Progenitor cell of endocrine pancreas (in vitro differentiated cells): ENCODE measurements around the gene MAST4. TPM values are rescaled to one million over a fixed set of nuclear protein-coding genes. Genes with fewer than 3 reads are reported as not detected.

Experiments used
- DNase-seq: peaks from one replicate; pipeline ENCODE4 v3.0.0; 2021; ENCODE audit warnings: low spot score; ENCODE audit not compliant: unreplicated experiment
- H3K27ac Mint-ChIP-seq: 2 replicates; pipeline ENCODE4 v1.8.0; 2021; ENCODE audit warnings: mild to moderate bottlenecking, moderate library complexity, mixed read lengths
- H3K27me3 Mint-ChIP-seq: 2 replicates; pipeline ENCODE4 v1.8.0; 2021; ENCODE audit warnings: mixed read lengths
- H3K36me3 Mint-ChIP-seq: 2 replicates; pipeline ENCODE4 v1.8.0; 2022; ENCODE audit warnings: mixed read lengths; ENCODE audit not compliant: insufficient read depth
- H3K4me1 Mint-ChIP-seq: 2 replicates; pipeline ENCODE4 v1.8.0; 2021; ENCODE audit warnings: low read depth, mixed read lengths
- H3K4me3 Mint-ChIP-seq: 2 replicates; pipeline ENCODE4 v1.8.0; 2021; ENCODE audit warnings: low read depth, mild to moderate bottlenecking, moderate library complexity, mixed read lengths
- H3K9me3 Mint-ChIP-seq: 2 replicates; pipeline ENCODE4 v1.8.0; 2021; ENCODE audit warnings: low read depth, mixed read lengths
- total RNA-seq: library from RNA; stranded (reverse); gene quantifications from 2 replicates; pipeline ENCODE4 v1.2.1, GENCODE V29; 2021
- TF ChIP-seq, protein P1 (sequence below): fragments of 200-600 bp; sonication (generic); IDR thresholded peaks from one replicate; pipeline ENCODE4 v1.5.0; 2021; ENCODE audit warnings: antibody characterized with exemption, mild to moderate bottlenecking; ENCODE audit not compliant: unreplicated experiment

Gene MAST4
- total RNA-seq, 1 donor from 2014 or later: 45.3 TPM

- TF ChIP-seq, protein P1, sequence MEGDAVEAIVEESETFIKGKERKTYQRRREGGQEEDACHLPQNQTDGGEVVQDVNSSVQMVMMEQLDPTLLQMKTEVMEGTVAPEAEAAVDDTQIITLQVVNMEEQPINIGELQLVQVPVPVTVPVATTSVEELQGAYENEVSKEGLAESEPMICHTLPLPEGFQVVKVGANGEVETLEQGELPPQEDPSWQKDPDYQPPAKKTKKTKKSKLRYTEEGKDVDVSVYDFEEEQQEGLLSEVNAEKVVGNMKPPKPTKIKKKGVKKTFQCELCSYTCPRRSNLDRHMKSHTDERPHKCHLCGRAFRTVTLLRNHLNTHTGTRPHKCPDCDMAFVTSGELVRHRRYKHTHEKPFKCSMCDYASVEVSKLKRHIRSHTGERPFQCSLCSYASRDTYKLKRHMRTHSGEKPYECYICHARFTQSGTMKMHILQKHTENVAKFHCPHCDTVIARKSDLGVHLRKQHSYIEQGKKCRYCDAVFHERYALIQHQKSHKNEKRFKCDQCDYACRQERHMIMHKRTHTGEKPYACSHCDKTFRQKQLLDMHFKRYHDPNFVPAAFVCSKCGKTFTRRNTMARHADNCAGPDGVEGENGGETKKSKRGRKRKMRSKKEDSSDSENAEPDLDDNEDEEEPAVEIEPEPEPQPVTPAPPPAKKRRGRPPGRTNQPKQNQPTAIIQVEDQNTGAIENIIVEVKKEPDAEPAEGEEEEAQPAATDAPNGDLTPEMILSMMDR: no peak
- Mint-ChIP-seq H3K27me3 (no peaks in the 10 kb centered on the region), H3K27ac (no peak overlapping the region), H3K9me3 (no peaks in the 10 kb centered on the region), H3K4me1 (peaks cover 11% of the 10 kb centered on the region), H3K36me3 (no peaks in the 10 kb centered on the region), H3K4me3 (no peak overlapping the region)
- DNase-seq: no peak
Measured at GRCh38 chr5:66889056-66889455, 292.9 kb downstream of the MAST4 start.

GRCh38 chr5:66889524-66889923, 293.3 kb downstream of the MAST4 start:
- no peak for DNase-seq
- TF ChIP-seq, protein P1: no peak
- Mint-ChIP-seq H3K9me3 (no peaks in the 10 kb centered on the region), H3K27ac (no peak overlapping the region), H3K4me3 (no peak overlapping the region), H3K36me3 (no peaks in the 10 kb centered on the region), H3K27me3 (no peaks in the 10 kb centered on the region), H3K4me1 (peaks cover 10% of the 10 kb centered on the region)

- no peaks in the 10 kb centered on the region for H3K9me3 Mint-ChIP-seq
- TF ChIP-seq, protein P1: no peak
- H3K36me3 Mint-ChIP-seq: no peaks in the 10 kb centered on the region
- no peak overlapping the region for H3K4me3 Mint-ChIP-seq
- peaks cover 3% of the 10 kb centered on the region for H3K4me1 Mint-ChIP-seq
- no peaks in the 10 kb centered on the region for H3K27me3 Mint-ChIP-seq
- peak overlapping the region; percentile 65 for H3K27ac Mint-ChIP-seq
- DNase-seq: no peak
Measured at GRCh38 chr5:66891184-66891925, 295.2 kb downstream of the MAST4 start.

- H3K4me1 Mint-ChIP-seq: peaks cover 9% of the 10 kb centered on the region
- TF ChIP-seq, protein P1: no peak
- H3K4me3 Mint-ChIP-seq: no peak overlapping the region
- H3K9me3 Mint-ChIP-seq: no peaks in the 10 kb centered on the region
- DNase-seq: no peak
- H3K27me3 Mint-ChIP-seq: no peaks in the 10 kb centered on the region
- no peaks in the 10 kb centered on the region for H3K36me3 Mint-ChIP-seq
- H3K27ac Mint-ChIP-seq: peak overlapping the region; percentile 9
Measured at GRCh38 chr5:66892716-66893115, 296.5 kb downstream of the MAST4 start.

DNA sequence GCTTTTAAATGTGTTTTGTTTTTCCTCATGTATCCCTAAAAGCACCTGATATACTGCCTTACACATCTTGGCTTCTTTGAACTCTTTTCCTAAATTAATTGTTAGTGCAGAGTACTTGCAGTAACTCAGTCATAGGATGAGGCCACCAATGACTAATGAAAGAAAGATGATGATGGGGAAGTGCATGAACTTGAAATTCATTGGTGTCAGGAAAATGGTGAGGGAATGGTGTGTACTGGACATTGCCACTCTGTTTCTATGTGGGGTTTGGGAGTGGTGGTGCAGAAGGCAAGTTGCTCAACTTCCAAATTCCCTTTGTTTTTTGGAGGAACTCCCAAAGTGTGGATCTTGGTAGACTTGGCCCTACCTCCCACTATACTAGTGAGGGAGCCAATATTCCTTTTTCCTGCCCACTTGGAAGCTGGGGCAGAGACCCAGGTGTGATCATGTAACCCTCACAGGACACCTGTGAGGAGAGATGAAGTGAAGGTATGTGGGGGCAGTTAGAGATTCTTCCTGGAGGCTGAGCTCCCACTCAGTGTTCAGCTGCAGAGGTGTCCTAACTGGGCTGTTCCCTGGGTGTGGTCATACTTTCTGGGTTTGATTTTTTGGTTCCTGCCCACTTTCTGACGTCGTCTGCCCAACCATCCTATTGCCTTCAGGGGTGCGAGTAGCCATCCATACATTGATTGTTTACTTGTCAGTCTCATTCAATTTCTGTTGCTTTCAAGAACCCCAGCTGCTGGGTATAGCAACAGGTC, 298.5 kb downstream of the MAST4 start:
- no peaks in the 10 kb centered on the region for H3K36me3 Mint-ChIP-seq
- DNase-seq: no peak
- no peak overlapping the region for H3K4me3 Mint-ChIP-seq
- H3K4me1 Mint-ChIP-seq: peaks cover 18% of the 10 kb centered on the region
- no peak overlapping the region for H3K27ac Mint-ChIP-seq
- TF ChIP-seq, protein P1: no peak
- no peaks in the 10 kb centered on the region for H3K27me3 Mint-ChIP-seq
- no peaks in the 10 kb centered on the region for H3K9me3 Mint-ChIP-seq
